GM18502 (cell line): ENCODE data around the gene REX1BD.
A peak's percentile ranks its signal among the peaks of the same experiment; 100 is the strongest.
"Not testable (repeated sequence)": the region's sequence is repeated elsewhere in the genome, so short reads cannot be mapped to it uniquely, and the experiment has no call there.

ENCODE experiments used
- ATAC-seq: cut with Tn5 transposase; IDR thresholded peaks from one replicate; pipeline ENCODE4 v1.9.1; 2021; ENCODE audit warnings: mild to moderate bottlenecking; ENCODE audit not compliant: unreplicated experiment, poor library complexity

The REX1BD gene

DNA sequence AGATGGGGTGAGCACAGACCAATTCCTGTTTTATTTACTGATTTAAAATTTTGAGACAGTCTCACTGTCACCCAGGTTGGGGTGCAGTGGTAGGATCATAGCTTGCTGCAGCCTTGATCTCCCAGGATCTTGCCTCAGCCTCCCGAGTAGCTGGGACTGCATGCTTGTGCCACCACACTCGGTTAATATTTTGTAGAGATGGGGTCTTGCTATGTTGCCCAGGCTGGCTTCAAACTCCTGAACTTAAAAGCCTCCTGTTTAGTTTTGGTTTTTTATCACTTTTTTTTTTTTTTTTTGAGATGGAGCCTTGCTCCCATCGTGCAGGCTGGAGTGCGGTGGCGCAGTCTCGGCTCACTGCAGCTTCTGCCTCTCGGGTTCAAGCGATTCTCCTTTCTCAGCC is 12.2 kb upstream of the REX1BD start:
- no peak for ATAC-seq

DNA sequence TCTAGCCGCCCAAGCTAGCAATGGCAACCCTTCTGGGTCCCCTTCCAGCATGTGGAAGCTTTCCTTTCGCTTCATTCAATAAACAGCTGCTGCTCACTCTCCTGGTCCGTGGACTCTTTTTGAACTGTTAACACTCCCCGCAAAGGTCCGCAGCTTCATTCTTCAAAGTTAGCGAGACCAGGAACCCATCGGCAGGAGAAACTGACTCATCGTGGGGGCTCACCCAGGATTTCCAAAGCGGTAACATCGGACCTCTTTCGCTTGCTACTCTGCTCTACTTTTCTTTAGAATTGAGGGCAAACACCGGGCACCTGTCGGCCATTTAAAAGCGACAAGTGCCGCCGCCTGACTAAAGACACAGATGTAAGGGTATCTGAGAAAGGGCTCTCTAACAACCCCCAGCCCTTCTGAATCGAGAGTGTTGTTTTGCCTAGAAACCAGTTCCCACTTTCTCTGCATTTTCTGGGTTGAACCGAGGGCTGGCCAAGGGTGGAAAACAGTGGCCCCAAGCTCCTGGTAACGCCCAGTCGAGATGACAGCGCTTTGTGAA is 11.2 kb upstream of the REX1BD start:
- ATAC-seq, result no peak

DNA sequence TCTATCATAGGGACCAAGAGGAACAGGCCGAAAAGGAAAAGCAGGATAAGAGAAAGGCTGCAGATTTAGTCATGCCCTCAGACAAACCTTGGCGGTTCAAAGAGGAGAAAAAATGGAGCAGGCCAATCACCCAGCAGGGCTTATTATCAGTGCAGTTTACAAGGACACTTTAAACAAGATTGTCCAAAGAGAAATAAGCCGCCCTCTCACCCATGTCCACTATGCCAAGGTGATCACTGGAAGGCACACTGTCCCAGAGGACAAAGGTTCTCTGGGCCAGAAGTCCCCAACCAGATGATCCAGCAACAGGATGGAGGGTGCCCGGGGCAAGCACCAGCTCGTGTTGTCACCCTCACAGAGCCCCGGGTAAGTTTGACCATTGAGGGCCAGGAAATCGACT is 8.3 kb upstream of the REX1BD start:
- ATAC-seq, result no peak

DNA sequence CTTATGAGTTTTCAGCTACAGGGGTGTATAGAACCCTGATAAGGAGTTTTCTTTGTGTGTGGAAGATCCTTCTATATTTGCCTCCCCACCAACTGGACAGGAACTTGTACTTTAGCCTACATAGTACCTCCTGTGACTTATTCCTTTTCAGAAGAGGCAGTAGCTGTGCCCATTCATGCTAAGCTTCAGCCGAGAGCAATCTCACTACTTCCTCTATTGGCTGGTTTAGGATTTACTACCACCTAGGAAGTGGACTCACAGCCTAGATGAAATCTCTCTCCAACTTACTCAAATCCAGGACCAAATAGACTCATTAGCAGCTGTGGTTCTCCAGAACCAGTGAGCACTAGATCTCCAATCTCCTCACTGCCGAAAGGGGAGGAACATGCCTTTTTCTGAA is 2.3 kb upstream of the REX1BD start:
- ATAC-seq, result no peak

DNA sequence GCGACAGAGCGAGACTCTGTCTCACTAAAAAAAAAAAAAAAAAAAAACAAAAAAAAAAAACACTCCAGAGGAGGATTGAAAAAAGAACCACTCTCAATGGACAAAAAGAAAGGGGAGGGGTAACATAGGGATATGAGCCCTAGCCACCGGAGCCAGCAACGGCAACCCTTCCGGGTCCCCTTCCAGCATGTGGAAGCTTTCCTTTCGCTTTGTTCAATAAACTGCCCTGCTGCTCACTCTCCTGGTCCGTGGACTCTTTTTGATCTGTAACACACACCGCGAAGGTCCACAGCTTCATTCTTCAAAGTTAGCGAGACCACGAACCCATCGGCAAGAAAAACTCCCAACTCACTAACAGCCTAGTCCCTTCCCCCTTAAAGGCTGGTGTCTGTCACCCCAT is 1.0 kb upstream of the REX1BD start:
- no peak for ATAC-seq

DNA sequence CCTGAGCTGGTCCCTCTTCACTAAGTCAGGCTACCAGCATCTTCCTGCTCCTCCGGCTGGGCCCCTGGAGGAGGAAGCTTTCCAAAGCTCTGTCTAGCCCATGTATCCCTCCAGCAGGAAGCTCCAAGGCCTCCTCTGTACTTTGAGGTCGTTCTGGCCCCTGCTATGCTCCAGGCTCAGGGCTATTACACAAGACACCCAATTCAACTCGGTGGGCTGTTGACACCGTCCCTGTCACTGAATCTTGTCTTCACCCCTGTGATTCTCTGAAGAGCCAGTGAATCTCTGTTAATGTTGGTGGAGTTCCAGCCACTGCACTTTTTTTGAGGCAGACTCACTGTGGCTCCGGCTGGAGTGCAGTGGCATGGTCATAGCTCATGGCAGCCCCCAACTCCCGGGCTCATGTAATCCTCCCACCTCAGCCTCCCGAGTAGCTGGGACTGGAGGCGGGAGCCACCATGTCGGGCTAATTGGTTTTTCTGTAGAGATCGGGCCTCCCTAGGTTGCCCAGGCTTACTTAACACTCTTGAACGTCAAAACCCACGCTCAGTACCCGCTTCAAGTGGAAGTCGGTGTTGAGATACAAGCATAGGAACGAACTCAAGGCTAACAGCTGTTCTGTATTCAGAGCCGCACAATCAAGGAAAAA is 512 bp upstream of the REX1BD start:
- ATAC-seq, result peak; percentile 7

DNA sequence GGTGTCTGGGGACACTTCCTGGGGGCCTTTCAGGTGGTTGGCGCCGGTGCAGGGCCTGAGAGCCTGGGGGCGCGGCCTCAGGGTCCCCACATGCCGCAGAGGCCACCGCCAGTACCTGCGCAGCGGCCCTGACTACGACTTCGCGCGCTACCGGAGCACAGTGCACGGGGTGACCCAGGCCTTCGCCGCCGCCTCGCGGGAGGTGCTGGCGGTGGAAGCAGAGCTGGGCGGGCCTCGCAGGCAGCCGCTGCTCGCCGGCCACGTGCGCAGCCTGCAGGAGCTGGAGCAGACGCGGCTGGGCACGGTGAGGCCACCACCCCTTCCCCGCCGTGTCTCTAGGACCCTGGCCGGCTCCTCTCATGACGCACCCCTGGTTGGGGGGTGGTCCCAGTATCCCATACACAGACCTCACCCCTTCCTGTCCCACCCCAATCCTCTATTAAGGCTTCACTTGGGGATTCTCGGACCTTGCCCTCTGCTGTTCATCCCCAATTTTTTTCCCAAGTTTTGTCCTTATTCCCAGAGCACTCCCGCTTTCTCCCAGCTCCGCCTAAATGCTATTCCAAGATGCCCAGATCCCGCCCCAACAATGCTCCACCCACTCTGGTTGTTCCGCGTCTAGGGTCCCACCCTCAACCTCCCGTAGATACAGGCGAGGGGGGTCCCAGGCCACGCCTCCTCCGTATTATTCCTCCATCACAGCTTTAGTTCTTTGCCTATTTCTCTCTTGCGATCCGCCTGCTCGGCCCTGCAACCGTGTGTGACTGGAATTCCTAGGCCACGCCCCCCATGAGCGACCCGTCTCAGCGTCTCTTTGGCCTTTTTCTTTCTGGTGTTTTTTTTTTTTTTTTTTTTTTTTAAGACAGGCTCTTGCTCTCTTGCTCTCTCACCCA is 1.0 kb downstream of the REX1BD start:
- ATAC-seq, result peak; percentile 23

DNA sequence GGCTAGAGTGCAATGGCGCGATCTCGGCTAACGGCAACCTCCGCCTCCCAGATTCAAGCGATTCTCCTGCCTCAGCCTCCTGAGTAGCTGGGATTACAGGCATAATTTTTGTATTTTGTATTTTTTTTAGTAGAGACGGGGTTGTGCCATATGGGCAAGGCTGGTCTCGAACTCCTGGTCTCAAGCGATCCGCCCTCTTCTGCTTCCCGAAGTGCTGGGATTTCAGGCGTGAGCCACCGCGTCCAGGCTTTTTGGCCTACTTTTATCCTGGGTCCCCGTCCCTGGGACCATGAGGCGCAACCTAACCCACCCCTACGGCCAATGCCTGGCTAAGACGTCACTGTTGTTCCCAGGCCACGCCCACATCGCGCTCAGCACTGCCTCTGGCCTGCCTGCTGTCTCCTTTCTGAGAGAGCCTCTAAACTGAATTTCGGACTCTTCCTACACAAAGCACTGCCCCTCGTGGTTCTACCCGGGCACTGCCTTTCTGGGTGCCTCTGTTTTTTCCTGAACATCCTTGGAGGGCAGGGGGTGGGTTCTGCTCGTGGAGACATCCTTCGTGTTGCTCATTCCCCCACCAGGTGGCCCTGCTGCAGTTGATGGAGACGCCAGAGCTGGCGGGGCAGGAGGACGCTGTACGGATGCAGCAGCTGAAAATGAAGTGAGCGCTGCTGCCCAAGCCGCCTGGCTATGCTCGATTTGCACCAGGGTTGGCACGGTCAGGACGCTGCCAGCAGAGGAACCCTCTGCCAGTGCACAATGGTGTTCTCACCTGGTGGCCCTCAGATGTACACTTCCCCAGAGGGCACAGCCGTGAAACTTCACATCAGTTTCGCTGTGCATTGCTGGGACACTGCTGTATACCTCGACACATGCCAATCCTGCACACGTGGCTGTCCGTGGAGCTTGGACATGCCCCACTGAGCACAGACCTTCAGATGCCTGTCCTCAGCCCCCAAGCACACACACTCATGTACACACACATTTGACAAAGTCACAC is 2.0 kb downstream of the REX1BD start:
- no peak for ATAC-seq

DNA sequence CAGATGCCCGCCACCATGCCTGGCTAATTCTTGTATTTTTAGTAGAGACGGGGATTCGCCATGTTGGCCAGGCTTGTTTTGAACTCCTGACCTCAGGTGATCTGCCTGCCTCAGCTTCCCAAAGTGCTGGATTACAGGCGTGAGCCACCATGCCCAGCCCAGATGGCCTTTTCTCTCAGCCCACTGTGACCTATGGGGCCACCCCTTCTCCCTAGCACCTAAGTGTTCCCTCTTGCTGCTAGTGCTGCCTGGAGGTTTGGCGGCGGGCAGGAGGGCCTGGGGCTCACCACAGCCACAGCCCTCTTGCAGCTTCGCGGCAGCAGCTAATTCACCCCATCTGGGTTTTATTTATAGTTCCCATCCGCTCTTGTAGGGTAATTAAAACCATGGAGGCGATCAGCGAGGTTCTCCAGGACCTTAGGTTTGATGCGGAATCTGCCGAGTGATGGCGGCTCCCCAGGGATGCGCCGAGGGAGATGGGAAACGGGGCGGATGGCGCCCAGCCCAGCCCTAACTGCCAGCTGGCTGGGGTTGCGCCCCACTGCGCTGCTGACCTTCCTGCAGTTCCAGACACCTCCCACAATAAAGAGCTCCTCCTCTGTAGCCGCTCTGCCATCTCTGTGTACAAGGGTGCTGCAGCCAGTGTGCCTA is 3.3 kb downstream of the REX1BD start:
- ATAC-seq, result no peak

DNA sequence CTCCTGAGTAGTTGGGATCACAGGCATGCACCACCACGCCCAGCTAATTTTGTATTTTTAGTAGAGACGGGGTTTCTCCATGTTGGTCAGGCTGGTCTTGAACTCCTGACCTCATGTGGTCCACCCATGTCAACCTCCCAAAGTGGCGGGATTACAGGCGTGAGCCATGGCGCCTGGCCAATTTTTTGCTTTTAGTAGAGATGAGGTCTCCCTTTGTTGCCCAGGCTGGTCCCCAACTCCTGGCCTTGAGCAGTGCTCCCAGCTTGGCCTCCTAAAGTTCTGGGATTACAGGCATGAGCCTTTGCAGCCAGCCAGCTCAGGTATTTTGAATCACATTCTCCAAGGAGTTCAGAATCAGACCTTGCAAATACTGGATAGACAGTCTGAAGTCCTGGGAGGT is 4.1 kb downstream of the REX1BD start:
- not testable (repeated sequence) for ATAC-seq

DNA sequence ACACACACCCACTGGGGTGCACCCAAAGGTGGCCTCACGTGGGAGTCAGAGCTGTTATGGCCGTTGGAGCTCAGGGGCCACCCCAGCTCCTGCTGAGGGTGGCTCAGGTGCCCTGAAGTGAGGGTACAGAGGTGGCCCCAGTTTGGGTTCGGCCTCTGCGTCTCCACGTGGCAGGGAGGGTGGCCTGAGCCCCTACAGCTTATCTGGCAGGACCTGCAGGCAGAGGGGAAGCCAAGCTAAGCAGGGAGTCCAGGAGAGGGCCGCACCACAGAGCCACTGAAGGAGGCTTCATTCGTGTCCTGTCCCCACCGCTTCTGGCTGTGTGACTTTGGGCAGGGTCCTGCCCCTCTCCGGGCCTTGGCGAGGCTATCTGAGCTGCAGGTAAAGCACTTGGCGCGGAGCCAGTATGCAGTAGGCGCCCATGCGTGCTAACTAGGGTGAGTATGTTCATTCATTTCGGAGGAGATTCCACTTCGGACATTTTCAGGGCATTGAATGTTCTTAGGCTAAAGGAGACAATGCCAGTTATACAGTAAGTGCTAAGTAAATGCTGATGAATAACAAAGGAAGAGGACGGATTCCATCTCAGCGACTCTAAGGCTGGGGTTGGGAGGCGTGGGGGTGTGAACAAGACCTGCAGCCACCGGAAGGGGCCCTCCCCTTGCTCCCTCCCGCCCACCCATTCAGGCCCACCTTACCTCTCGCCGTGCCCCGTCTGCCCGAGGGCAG is 4.9 kb downstream of the REX1BD start:
- no peak for ATAC-seq

DNA sequence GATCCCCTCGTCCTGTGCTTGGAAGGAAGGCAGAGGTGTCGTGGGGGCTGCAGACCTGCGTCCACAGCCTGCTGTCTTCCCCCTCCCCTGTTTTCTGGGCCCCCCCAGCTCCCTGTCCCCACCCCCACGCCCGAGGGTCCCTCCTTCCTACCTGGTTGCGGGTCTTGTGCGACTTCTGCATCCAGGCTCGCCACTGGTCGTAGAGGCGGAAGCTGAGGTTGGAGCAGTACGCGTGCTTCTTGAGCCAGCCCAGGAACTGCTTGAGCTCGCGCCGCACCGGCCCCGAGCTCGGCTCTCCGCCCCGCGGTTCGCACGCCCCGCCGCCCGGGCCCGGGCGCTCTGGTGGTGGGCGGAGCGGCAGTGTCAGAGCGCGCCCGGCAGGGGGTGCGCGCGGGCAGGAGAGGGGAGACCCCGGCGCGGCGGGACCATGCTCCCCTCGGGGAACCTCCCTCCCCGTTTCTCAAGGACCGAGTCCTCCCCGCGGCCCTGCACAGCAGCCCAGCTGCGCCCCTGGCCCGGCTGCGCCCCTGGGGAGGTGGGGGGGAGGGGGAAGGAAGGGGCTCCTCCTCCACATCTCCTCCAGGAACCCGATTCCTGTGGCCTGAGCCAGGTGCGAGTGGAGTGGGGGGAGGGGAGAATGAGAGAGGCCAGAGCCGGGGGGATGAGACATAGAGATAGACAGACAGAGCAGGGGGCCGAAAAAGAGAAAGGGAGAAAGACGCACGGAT is 5.7 kb downstream of the REX1BD start:
- peak; percentile 57 for ATAC-seq

DNA sequence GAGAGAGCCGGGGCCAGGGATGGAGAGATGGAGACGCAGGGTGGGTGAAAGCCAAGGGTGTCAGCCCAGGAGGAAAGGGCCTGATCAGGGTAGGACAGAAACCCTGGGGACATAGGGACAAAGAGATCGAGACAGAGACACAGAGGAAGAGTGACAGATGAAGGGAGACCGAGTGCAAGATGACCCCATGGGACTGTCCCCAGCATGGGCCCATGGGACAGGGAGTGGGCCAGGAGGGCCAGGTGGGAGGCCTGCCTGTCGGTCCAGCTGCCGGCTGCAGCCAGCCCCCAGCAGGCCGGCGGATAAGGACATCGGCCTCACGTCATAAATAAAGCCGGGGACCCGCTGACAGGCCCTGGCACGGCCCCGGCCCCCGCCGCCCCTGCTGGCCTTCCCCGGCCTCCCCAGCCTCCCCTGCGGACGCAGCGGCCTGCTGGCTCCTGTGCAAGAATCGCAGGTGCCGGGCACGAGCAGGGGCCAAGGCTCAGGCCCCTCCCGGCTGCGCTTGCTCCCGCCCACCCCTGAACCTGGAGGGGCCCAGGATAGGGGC is 6.3 kb downstream of the REX1BD start:
- ATAC-seq, result no peak

DNA sequence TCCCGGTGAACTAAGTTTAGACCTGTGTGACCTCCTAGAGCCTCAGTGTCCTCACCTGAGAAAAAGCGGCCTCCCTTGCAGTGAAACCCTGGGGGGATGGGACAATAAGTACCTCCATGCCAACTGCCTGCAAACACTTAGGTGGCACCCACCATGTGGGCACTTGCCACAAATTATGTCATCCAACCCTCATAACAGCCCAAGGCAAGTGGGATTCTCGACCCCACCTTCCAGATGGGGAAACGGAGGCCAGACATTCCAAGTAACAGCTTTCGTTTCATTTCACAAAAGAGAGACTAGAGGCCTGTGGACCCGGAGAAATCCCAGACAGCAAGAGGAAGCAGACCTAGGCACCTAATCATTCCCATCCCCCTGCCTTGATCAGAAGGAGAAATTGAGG is 6.9 kb downstream of the REX1BD start:
- no peak for ATAC-seq

DNA sequence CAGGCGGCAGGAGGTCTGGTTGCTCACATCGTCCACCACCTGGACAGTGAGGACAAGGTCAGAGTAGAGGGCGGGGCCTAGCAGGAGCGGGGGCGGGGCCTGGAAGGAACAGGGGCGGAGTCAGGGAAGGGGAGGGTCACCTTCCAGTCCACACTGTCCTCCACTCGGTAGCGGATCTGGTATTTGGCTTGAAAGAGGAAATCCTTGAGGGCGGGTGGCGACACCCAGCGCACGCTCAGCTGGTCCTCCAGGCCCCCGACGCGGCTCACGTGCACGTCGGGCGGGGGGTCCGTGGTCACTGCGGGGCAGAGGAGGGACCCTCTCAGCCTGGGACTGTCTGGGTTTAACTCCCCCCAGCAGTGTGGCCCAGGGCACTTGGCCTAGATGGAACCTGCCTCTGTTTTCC is 8.2 kb downstream of the REX1BD start:
- ATAC-seq, result no peak

DNA sequence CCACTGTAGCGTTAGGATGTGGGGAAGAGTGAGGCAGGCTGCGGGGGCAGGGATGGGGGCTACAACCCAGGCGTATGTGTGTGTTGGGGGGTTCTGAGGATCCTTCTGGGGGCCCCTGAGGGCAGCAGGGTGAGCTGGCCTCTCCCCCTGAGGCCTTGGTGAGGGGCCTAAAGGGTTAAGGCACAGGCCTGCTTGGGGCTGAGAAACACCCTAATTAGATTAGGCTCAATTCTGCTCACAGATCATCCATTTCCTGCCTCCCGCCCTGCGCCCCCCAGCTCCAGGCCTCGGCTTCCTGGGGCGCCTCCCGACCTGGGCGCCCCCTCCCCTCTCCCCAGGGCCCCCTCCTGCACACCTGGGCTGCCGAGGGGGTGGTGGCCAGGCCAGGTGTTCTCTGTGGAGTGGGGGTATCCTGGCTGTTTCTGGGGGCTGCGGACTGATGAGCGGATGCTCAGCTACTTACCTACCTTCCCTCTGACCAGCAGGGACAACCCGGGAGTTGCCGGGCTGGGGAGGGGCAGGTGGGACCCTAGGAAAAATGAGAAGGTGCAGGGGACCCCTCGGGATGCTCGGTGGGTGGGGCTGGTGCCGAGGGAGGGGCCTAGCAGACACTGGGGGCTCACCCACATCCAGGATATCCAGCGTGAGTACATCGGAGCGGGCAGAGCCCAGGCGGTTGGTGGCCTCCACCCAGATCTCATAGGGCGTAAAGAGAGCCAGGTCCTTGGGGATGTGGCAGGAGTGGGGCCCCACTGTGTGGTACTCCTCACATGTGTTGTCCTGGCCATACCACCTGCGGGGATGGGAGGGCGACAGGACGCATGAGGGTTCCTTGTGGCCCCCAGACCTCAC is 9.4 kb downstream of the REX1BD start:
- no peak for ATAC-seq

DNA sequence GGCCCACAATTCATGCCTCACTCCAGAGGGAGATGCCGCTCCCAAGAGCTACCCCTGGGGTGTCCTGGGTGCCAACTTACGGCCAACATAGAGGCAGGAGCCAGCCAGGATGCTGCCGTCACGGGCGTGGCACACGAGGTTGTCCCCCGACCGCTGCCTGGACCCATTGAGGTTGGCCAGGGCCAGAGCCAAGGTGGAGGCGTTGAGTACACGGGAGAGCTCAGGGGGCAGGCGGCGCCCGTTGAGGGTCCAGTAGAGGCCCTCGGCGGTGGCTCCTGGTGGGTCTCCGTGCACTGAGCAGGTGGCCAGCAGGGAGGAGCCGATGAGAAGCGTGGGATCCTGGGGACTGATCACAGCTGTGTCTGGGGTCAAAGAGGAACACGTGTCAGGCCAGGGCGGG is 10.9 kb downstream of the REX1BD start:
- ATAC-seq, result no peak
